ENCODE data around the gene TNFAIP8. TPM values are rescaled to one million over a fixed set of nuclear protein-coding genes. Genes with fewer than 3 reads are reported as not detected.

TNFAIP8 gene
- total RNA-seq, 1 experiment from 2014 or later: 16.4 TPM

- no peak overlapping the region for H3K4me2 ChIP-seq
- ChIA-PET POLR2A (ENCODE audit: unreplicated experiment) (no interaction called here), CTCF (no interaction called here)
- peaks cover 18% of the 10 kb centered on the region; the same call in 1 of the 2 replicates for H3F3A ChIP-seq (ENCODE audit: insufficient read depth, low read depth)
- H3K79me2 ChIP-seq (ENCODE audit: low read depth): peaks cover 85% of the 10 kb centered on the region
- peaks cover 68% of the 10 kb centered on the region for H3K4me1 ChIP-seq (replicated peaks; ENCODE audit: insufficient read depth)
- BruUV-seq (replicated peaks): no TSS peak
- H2AFZ ChIP-seq: no peak overlapping the region
- no peak overlapping the region for H3K27ac ChIP-seq
- H3K4me3 ChIP-seq: no peak overlapping the region
- no peaks in the 10 kb centered on the region for H3K36me3 ChIP-seq (ENCODE audit: low read depth)
- intact Hi-C loops (cut with micrococcal nuclease; ENCODE audit: unreplicated experiment): no loop called here
- no peak for TF ChIP-seq CTCF (conservative IDR thresholded peaks at IDR 0.05)
- TF ChIP-seq EZH2 (IDR thresholded peaks at IDR 0.05; ENCODE audit: low read depth): no peak
- no peak for DNase-seq
- H3K9me2 ChIP-seq (ENCODE audit: insufficient read depth): no peaks in the 10 kb centered on the region
- no peaks in the 10 kb centered on the region for H4K20me1 ChIP-seq (ENCODE audit: insufficient read depth)
- H3K9me3 ChIP-seq (ENCODE audit: insufficient read depth, low read depth): no peaks in the 10 kb centered on the region
- H3K27me3 ChIP-seq (ENCODE audit: insufficient read depth, low read depth): no peaks in the 10 kb centered on the region
These were observed 6.9 kb downstream of the TNFAIP8 start for GRCh38 chr5:119362714-119363113.

GRCh38 chr5:119363271-119363670 lies 7.5 kb downstream of the TNFAIP8 start:
- Histone ChIP-seq H3K27me3 (ENCODE audit: insufficient read depth, low read depth) (no peaks in the 10 kb centered on the region), H3K4me1 (replicated peaks; ENCODE audit: insufficient read depth) (peaks cover 68% of the 10 kb centered on the region), H3K9me2 (ENCODE audit: insufficient read depth) (no peaks in the 10 kb centered on the region), H3K27ac (no peak overlapping the region), H2AFZ (no peak overlapping the region), H3F3A (ENCODE audit: insufficient read depth, low read depth) (peaks cover 18% of the 10 kb centered on the region; the same call in 1 of the 2 replicates), H3K9me3 (ENCODE audit: insufficient read depth, low read depth) (no peaks in the 10 kb centered on the region), H3K4me3 (no peak overlapping the region), H3K4me2 (no peak overlapping the region), H4K20me1 (ENCODE audit: insufficient read depth) (no peaks in the 10 kb centered on the region), H3K36me3 (ENCODE audit: low read depth) (no peaks in the 10 kb centered on the region), H3K79me2 (ENCODE audit: low read depth) (peaks cover 83% of the 10 kb centered on the region)
- no peak for DNase-seq
- BruUV-seq (replicated peaks): no TSS peak
- no peak for TF ChIP-seq CTCF (conservative IDR thresholded peaks at IDR 0.05)
- TF ChIP-seq EZH2 (IDR thresholded peaks at IDR 0.05; ENCODE audit: low read depth): no peak
- POLR2A ChIA-PET (ENCODE audit: unreplicated experiment): no interaction called here
- intact Hi-C loops (cut with micrococcal nuclease; ENCODE audit: unreplicated experiment): no loop called here
- CTCF ChIA-PET: no interaction called here

- no peaks in the 10 kb centered on the region for H3K9me3 ChIP-seq (ENCODE audit: insufficient read depth, low read depth)
- peaks cover 63% of the 10 kb centered on the region for H3K4me1 ChIP-seq (replicated peaks; ENCODE audit: insufficient read depth)
- H3K27ac ChIP-seq: no peak overlapping the region
- no TSS peak for BruUV-seq (replicated peaks)
- ChIA-PET POLR2A (ENCODE audit: unreplicated experiment) (interaction anchor here (0.6 kb wide), 1 partner anchor 107 kb away, joined by 9 read pairs; no protein-coding TSS in a partner anchor), CTCF (no interaction called here)
- H3K27me3 ChIP-seq (ENCODE audit: insufficient read depth, low read depth): no peaks in the 10 kb centered on the region
- H3K79me2 ChIP-seq (ENCODE audit: low read depth): peaks cover 83% of the 10 kb centered on the region
- peaks cover 18% of the 10 kb centered on the region; the same call in 1 of the 2 replicates for H3F3A ChIP-seq (ENCODE audit: insufficient read depth, low read depth)
- no peaks in the 10 kb centered on the region for H3K36me3 ChIP-seq (ENCODE audit: low read depth)
- DNase-seq: no peak
- no peak for TF ChIP-seq EZH2 (IDR thresholded peaks at IDR 0.05; ENCODE audit: low read depth)
- TF ChIP-seq CTCF (conservative IDR thresholded peaks at IDR 0.05): no peak
- H3K9me2 ChIP-seq (ENCODE audit: insufficient read depth): no peaks in the 10 kb centered on the region
- no peak overlapping the region for H3K4me3 ChIP-seq
- H4K20me1 ChIP-seq (ENCODE audit: insufficient read depth): no peaks in the 10 kb centered on the region
- H3K4me2 ChIP-seq: no peak overlapping the region
- intact Hi-C loops (cut with micrococcal nuclease; ENCODE audit: unreplicated experiment): no loop called here
- H2AFZ ChIP-seq: no peak overlapping the region
These were observed 8.1 kb downstream of the TNFAIP8 start for GRCh38 chr5:119363936-119364335.
